ENCODE results near the gene MARCHF9.

MARCHF9 gene

GRCh38 chr12:57775044-57775443 lies 20.1 kb downstream of the MARCHF9 start:
- H3K27me3 ChIP-seq (ENCODE audit: insufficient read depth, low read depth, severe bottlenecking), result no peaks in the 10 kb centered on the region
- TF ChIP-seq, protein P1, sequence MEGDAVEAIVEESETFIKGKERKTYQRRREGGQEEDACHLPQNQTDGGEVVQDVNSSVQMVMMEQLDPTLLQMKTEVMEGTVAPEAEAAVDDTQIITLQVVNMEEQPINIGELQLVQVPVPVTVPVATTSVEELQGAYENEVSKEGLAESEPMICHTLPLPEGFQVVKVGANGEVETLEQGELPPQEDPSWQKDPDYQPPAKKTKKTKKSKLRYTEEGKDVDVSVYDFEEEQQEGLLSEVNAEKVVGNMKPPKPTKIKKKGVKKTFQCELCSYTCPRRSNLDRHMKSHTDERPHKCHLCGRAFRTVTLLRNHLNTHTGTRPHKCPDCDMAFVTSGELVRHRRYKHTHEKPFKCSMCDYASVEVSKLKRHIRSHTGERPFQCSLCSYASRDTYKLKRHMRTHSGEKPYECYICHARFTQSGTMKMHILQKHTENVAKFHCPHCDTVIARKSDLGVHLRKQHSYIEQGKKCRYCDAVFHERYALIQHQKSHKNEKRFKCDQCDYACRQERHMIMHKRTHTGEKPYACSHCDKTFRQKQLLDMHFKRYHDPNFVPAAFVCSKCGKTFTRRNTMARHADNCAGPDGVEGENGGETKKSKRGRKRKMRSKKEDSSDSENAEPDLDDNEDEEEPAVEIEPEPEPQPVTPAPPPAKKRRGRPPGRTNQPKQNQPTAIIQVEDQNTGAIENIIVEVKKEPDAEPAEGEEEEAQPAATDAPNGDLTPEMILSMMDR (IDR thresholded peaks at IDR 0.05; ENCODE audit: low read depth, low read length), result no peak
- peaks cover 19% of the 10 kb centered on the region for H3K36me3 ChIP-seq
- no peak overlapping the region for H3K4me3 ChIP-seq (ENCODE audit: low read depth, low read length)
- H3K9me3 ChIP-seq (ENCODE audit: severe bottlenecking), result no peaks in the 10 kb centered on the region
- no peak for DNase-seq
- no peak overlapping the region for H3K27ac ChIP-seq

GRCh38 chr12:57775563-57776246 lies 20.8 kb downstream of the MARCHF9 start:
- no peak for DNase-seq
- Histone ChIP-seq H3K4me3 (ENCODE audit: low read depth, low read length) (no peak overlapping the region), H3K36me3 (peaks cover 17% of the 10 kb centered on the region), H3K27ac (no peak overlapping the region), H3K9me3 (ENCODE audit: severe bottlenecking) (no peaks in the 10 kb centered on the region), H3K27me3 (ENCODE audit: insufficient read depth, low read depth, severe bottlenecking) (no peaks in the 10 kb centered on the region)
- TF ChIP-seq, protein P1 (IDR thresholded peaks at IDR 0.05; ENCODE audit: low read depth, low read length), result no peak

DNA sequence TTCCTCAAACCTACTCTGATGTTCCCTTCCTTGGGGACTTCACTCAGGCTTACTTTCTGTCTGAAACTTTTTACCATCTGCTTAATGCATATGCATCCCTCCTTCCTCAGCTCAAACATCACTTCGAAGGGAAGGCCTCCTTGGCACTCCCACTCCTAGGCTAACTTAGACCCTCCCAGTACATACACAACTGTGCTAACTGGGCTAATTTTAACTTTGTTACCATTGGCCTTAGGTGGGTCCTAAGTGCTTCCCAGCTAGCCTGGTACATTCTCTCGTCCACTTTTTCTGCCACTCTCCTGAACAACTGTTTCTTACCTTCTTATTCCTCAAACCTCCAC lies 21.3 kb downstream of the MARCHF9 start:
- TF ChIP-seq, protein P1 (IDR thresholded peaks at IDR 0.05; ENCODE audit: low read depth, low read length), result no peak
- DNase-seq, result no peak
- no peak overlapping the region for H3K4me3 ChIP-seq (ENCODE audit: low read depth, low read length)
- peaks cover 12% of the 10 kb centered on the region for H3K36me3 ChIP-seq
- H3K27ac ChIP-seq, result no peak overlapping the region
- H3K9me3 ChIP-seq (ENCODE audit: severe bottlenecking), result no peaks in the 10 kb centered on the region
- no peaks in the 10 kb centered on the region for H3K27me3 ChIP-seq (ENCODE audit: insufficient read depth, low read depth, severe bottlenecking)

DNA sequence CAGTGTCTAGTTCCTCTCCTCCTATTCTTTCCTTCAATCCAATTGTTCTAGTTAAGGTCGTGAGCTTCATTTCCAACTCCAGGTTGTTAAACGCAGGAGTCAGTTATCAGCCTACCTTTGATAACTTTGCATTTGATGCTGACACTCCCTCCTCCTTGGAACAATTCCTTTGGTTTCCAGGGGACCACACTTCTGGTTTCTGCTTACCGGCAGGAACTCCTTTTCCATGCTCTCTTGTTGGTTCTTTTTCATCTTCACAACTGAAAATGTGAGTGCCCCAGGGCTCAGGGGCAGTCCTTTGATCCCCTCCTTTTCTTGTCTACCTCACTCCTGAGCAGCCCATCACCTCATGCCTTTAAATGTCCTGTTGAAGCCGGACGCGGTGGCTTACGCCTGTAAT lies 22.5 kb downstream of the MARCHF9 start:
- no peaks in the 10 kb centered on the region for H3K27me3 ChIP-seq (ENCODE audit: insufficient read depth, low read depth, severe bottlenecking)
- H3K9me3 ChIP-seq (ENCODE audit: severe bottlenecking), result no peaks in the 10 kb centered on the region
- DNase-seq, result no peak
- no peak overlapping the region for H3K27ac ChIP-seq
- no peak overlapping the region for H3K4me3 ChIP-seq (ENCODE audit: low read depth, low read length)
- peaks cover 12% of the 10 kb centered on the region for H3K36me3 ChIP-seq
- TF ChIP-seq, protein P1 (IDR thresholded peaks at IDR 0.05; ENCODE audit: low read depth, low read length), result no peak

- no peak overlapping the region for H3K4me3 ChIP-seq (ENCODE audit: low read depth, low read length)
- no peaks in the 10 kb centered on the region for H3K27me3 ChIP-seq (ENCODE audit: insufficient read depth, low read depth, severe bottlenecking)
- no peak overlapping the region for H3K27ac ChIP-seq
- H3K9me3 ChIP-seq (ENCODE audit: severe bottlenecking), result no peaks in the 10 kb centered on the region
- DNase-seq, result no peak
- TF ChIP-seq, protein P1 (IDR thresholded peaks at IDR 0.05; ENCODE audit: low read depth, low read length), result no peak
- peaks cover 15% of the 10 kb centered on the region for H3K36me3 ChIP-seq
Measured at GRCh38 chr12:57777911-57778310, 23.0 kb downstream of the MARCHF9 start.

DNA sequence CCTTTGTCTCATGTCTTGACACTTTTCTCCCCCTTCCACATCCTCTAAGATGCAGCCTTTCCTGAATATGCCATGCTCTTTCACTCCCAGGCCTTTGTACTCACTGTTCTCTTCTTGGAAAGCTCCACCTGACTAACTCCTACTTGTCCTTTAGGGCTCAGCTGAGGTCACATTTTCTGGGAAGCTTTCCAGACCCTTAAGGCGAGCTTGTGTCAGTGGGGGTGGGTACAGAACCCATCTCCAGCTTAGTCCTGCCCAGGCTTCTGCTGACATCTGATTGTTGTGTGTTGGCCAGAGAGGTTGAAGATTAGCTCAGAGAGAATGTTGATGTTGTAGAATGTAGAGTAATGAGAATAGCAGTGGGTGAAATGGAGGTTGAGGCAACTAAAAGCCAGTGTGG lies 24.8 kb downstream of the MARCHF9 start:
- H3K36me3 ChIP-seq, result peaks cover 22% of the 10 kb centered on the region
- TF ChIP-seq, protein P1 (IDR thresholded peaks at IDR 0.05; ENCODE audit: low read depth, low read length), result no peak
- no peak overlapping the region for H3K4me3 ChIP-seq (ENCODE audit: low read depth, low read length)
- H3K9me3 ChIP-seq (ENCODE audit: severe bottlenecking), result no peaks in the 10 kb centered on the region
- no peak overlapping the region for H3K27ac ChIP-seq
- DNase-seq, result no peak
- H3K27me3 ChIP-seq (ENCODE audit: insufficient read depth, low read depth, severe bottlenecking), result no peaks in the 10 kb centered on the region

Measured in WERI-Rb-1 (cell line).